Mesothelial cell of epicardium (in vitro differentiated cells): ENCODE measurements around the gene PC. TPM values are rescaled to one million over a fixed set of nuclear protein-coding genes. Genes with fewer than 3 reads are reported as not detected.

Experiments
- DNase-seq, 2 experiments: peaks; one replicate each; pipeline ENCODE4 v3.0.0; 2021; ENCODE audit warnings: low spot score in 2 of 2; ENCODE audit not compliant: unreplicated experiment in 2 of 2
- H3K27ac Mint-ChIP-seq: 2 replicates; pipeline ENCODE4 v1.8.0; 2021; ENCODE audit warnings: mixed read lengths
- H3K27me3 Mint-ChIP-seq: 2 replicates; pipeline ENCODE4 v1.8.0; 2021; ENCODE audit warnings: low read depth, mixed read lengths
- H3K36me3 Mint-ChIP-seq: 2 replicates; pipeline ENCODE4 v1.8.0; 2021; ENCODE audit warnings: mixed read lengths
- H3K4me1 Mint-ChIP-seq: 2 replicates; pipeline ENCODE4 v1.8.0; 2021; ENCODE audit warnings: mixed read lengths
- H3K4me3 Mint-ChIP-seq: 2 replicates; pipeline ENCODE4 v1.8.0; 2021; ENCODE audit warnings: mild to moderate bottlenecking, moderate library complexity, mixed read lengths
- H3K9me3 Mint-ChIP-seq: 2 replicates; pipeline ENCODE4 v1.8.0; 2021; ENCODE audit warnings: mixed read lengths
- total RNA-seq: library from RNA; stranded (reverse); gene quantifications from 3 replicates; pipeline ENCODE4 v1.2.1, GENCODE V29; 2021
- TF ChIP-seq, protein P1 (sequence below): fragments of 200-600 bp; sonication (generic); IDR thresholded peaks from one replicate; pipeline ENCODE4 v1.5.0; 2021; ENCODE audit warnings: antibody characterized with exemption; ENCODE audit not compliant: unreplicated experiment

Gene PC
- total RNA-seq, 1 donor from 2014 or later: 9.5 TPM

DNA sequence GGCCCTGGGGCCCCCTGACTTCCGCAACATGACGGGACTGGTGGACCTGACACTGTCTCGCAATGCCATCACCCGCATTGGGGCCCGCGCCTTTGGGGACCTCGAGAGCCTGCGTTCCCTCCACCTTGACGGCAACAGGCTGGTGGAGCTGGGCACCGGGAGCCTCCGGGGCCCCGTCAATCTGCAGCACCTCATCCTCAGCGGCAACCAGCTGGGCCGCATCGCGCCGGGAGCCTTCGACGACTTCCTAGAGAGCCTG, 100.3 kb downstream of the PC start:
- TF ChIP-seq, protein P1, sequence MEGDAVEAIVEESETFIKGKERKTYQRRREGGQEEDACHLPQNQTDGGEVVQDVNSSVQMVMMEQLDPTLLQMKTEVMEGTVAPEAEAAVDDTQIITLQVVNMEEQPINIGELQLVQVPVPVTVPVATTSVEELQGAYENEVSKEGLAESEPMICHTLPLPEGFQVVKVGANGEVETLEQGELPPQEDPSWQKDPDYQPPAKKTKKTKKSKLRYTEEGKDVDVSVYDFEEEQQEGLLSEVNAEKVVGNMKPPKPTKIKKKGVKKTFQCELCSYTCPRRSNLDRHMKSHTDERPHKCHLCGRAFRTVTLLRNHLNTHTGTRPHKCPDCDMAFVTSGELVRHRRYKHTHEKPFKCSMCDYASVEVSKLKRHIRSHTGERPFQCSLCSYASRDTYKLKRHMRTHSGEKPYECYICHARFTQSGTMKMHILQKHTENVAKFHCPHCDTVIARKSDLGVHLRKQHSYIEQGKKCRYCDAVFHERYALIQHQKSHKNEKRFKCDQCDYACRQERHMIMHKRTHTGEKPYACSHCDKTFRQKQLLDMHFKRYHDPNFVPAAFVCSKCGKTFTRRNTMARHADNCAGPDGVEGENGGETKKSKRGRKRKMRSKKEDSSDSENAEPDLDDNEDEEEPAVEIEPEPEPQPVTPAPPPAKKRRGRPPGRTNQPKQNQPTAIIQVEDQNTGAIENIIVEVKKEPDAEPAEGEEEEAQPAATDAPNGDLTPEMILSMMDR: no peak
- Mint-ChIP-seq H3K9me3 (no peaks in the 10 kb centered on the region), H3K36me3 (no peaks in the 10 kb centered on the region), H3K4me1 (peaks cover 6% of the 10 kb centered on the region), H3K27me3 (no peaks in the 10 kb centered on the region), H3K27ac (no peak overlapping the region), H3K4me3 (peak overlapping the region; percentile 68)
- no peak for DNase-seq

DNA sequence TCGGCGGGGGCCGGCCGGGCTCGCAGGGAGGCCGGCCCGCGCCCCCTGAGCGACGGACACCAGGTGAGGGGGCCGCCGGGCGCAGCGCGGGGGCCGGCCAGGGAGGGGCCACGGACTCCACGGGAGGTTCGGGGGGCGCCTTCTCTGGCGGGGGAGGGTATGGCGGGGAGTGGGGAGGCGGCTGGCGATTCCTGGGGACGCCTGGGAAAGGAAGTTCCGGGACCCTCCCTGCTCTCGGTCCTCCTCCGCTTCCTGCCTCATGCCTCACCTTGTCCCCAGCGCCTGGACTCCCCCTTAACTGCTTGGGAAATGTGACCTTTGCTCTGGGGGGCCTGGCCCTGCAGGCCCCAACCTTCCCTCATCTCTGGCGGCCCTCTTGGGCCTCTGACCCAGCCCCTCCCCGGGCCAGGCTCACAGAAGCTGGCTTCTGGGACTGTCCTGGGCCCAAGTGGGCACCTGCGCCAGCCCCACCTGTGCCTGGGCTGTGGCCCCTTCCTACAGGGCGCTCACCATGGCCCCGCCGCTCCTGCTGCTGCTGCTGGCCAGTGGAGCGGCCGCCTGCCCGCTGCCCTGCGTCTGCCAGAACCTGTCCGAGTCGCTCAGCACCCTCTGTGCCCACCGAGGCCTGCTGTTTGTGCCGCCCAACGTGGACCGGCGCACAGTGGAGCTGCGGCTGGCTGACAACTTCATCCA, 100.8 kb downstream of the PC start:
- Mint-ChIP-seq H3K36me3 (no peaks in the 10 kb centered on the region), H3K27ac (peak overlapping the region; percentile 12), H3K4me1 (peaks cover 6% of the 10 kb centered on the region), H3K9me3 (no peaks in the 10 kb centered on the region), H3K4me3 (peak overlapping the region; percentile 68), H3K27me3 (no peaks in the 10 kb centered on the region)
- DNase-seq: no peak
- TF ChIP-seq, protein P1: no peak

DNA sequence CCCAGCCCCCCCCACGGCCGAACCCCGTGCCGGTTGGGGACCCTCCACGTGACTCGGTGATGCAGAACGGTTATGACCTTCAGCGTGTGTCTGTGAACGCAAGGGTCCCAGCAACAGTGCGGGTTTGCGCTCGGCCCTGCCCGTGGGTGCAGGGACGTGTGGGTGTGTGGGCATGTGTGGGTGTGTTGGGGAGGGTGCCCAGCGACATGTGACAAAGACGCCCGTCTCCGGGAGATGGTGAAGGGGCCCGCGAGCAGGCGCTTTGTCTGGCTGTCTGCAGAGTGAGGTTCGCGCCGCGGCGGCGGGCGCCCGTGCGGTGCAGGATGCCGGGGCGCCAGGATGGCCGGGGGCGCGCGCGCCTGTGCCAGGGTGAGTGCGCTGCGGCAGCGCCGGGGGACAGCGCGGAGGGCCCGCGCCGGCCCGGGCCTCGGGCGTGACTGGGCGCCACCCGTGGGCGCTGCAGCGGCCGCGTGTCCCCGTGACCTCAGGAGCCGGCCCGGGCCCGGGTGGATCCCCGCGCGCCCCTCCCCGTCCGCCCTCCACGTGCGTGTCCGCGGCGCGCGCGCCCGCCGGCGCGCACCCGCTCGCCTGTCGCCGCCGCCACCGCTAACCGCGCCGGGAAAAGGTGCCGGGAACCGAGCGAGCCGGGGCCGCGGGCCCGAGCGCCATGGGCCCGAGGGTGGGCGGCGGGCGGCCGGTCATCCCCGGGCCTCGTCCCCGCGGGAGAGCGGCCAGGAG, 101.5 kb downstream of the PC start, which contains the start of gene LRFN4:
Gene LRFN4, plus strand, starts transcription at position 569 of the 738 bp plus-strand sequence. CDS start 681 bp downstream, outside the sequence.
- Mint-ChIP-seq H3K36me3 (no peaks in the 10 kb centered on the region), H3K27ac (peak within 1 kb of the TSS; percentile 86), H3K27me3 (no peaks in the 10 kb centered on the region), H3K4me1 (peaks cover 6% of the 10 kb centered on the region), H3K9me3 (no peaks in the 10 kb centered on the region), H3K4me3 (peak within 1 kb of the TSS; percentile 90)
- DNase-seq: peak in 1 of 2 experiments; percentile 80
- TF ChIP-seq, protein P1: no peak

DNA sequence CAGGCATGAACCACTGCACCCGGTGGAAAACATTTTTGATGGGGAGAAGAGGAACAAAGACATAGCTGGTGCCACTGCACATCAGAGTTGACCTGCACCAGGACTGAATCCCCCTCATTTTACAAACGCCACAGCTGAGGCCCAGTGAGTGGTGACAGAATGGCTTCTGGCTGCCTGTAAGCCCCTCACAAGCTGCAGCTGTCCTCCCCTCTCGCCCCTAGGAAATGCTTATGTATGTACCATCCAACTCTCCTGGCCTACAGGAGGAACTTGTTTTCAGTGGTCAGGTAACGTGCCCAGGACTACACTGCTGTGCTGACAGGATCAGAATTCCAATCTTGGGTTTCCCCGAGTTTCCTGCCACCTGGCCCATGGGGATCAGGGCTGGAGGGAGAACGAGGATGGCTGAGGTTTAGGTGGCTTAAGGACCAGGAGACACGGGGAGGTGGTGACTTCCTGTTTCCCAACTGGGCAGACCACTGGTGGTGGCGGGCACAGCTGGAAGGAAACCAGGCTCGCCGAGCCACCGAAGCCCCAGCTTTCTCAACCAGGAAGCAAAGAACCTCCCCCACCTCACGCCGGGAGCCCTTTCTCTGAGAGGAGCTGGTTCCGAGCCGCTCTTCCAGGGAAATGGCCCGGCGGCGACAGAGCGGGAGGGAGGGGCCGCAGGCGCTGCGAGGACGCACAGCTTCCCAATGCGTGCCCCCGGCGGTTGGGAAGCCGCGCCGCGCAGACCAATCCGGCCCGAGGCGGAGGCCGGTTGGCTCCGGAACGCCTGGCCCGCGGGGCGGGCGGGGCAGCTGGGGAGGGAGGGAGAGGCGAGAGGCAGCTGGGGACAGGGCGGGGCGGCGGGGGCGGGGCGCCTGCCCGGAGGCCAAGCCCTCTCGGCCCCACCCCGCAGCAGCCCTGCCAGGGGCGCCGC, 102.3 kb downstream of the PC start:
- H3K4me3 Mint-ChIP-seq: peak overlapping the region; percentile 90
- H3K36me3 Mint-ChIP-seq: no peaks in the 10 kb centered on the region
- H3K4me1 Mint-ChIP-seq: peaks cover 6% of the 10 kb centered on the region
- H3K27me3 Mint-ChIP-seq: no peaks in the 10 kb centered on the region
- DNase-seq: peak in 1 of 2 experiments; percentile 75
- TF ChIP-seq, protein P1: no peak
- no peaks in the 10 kb centered on the region for H3K9me3 Mint-ChIP-seq
- peak overlapping the region; percentile 82 for H3K27ac Mint-ChIP-seq

DNA sequence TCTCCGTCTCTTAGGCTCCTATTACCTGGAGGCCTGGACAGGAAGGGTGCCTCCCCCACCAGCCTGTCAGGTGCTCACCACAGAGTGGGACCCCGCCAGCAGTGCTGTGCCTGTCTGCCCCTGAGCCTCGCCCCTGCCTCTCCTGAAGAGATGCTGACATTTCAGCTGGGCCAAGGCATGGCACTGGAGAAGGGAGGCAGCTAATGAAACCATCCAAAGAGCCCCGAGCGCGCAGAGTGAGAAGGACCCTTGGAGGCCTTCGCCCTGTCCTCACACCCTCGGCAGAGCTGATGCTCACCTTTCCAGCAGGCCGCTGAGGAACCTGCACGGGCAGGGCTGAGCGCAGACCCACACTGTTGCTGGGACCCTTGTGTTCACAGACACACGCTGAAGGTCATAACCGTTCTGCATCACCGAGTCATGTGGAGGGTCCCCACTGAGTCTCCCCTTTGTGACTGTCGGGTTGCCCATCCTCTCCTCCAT, 103.4 kb downstream of the PC start:
- Mint-ChIP-seq H3K9me3 (no peaks in the 10 kb centered on the region), H3K36me3 (no peaks in the 10 kb centered on the region), H3K4me1 (peaks cover 6% of the 10 kb centered on the region), H3K27me3 (no peaks in the 10 kb centered on the region), H3K4me3 (no peak overlapping the region), H3K27ac (no peak overlapping the region)
- no peak for DNase-seq
- TF ChIP-seq, protein P1: no peak
